Activated CD4-positive, alpha-beta T cell treated with anti-CD3 and anti-CD28 coated beads, Interleukin-2, Interleukin-4, amounts not matched to agents 100 ng/mL and 50 ng/mL, durations not matched to agents 16 hours and 8 hours (primary cell): Measurements from ENCODE around the gene KNG1.

Experiments used
- DNase-seq: peaks from one replicate; pipeline ENCODE4 v3.0.0-alpha.2; 2020; ENCODE audit warnings: low spot score

KNG1 gene

DNA sequence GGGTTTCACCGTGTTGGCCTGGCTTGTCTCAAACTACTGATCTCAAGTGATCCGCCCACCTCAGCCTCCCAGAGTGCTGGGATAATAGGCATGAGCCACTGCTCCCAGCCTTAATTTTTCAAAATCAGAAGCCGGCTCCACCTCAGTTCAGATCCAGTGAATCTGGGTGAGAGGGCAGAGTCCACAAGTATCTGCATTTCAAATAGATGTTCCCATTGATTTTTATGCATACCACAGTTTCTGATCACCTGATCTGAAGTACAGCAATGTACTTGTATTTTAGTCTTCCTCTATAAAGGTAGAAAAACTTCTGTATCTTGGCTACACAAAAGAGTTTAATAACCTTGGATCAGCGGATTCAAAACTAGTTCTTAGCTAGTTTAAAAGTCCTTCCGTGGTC, 62.0 kb downstream of the KNG1 start:
- no peak for DNase-seq

DNA sequence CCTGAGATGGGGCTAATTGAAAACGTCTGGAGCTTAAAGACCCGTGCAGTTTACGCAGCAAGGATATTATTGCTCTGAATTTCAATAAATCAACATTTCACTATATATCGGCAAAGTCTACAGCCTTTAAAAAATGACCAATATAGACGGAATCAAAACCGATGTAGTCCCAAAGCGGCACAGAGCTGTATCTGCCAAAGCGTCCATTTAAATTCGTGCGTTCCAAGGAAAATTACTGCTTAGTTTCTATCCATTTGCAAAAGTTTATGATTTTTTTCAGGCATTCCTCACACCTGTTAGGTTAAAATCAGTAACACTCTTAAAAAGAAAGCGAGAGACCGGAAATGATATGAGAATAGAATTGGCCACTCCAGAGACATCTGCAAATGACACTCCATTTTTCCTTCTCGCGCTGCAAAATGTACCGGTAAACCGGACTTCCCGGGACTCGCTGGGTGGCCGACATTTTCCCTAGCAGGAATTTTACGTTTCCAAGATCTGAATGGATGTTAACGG, 65.4 kb downstream of the KNG1 start:
- peak; percentile 43 for DNase-seq

DNA sequence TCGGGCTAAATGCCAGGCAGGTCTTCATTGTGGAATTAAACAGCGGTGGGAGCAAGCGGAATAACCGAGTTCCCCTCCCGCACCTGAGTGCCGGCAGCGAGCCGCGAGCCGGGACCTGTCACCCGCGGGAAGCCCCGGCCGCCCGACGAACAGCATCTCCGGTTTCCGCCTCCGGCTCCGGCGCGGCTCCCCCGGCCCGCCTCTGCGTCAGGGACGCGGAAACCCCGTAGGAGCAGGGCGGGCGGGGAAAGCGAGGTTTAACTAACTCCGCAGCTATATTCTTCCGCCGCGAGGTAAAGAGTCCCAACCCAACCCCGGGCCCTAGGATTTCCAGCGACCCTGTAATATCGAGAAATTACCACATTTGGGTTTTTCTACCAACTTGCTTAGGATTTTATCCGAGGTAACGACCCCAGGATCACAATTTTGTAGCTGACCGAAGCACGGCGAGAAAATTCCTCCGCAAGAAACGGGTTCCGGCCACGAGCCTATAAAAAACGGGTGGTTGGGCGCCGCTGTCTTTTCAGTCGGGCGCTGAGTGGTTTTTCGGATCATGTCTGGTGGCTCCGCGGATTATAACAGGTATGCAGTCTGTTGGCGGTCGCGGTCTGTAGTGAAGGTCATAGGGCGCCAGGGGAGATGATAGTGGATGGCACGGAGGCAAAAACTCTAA, 66.0 kb downstream of the KNG1 start, which contains the start of gene EIF4A2:
Gene EIF4A2 (plus strand): TSS at position 520 of the 673 bp plus-strand sequence. CDS start 34 bp downstream, at position 554.
- DNase-seq: peak; percentile 90

DNA sequence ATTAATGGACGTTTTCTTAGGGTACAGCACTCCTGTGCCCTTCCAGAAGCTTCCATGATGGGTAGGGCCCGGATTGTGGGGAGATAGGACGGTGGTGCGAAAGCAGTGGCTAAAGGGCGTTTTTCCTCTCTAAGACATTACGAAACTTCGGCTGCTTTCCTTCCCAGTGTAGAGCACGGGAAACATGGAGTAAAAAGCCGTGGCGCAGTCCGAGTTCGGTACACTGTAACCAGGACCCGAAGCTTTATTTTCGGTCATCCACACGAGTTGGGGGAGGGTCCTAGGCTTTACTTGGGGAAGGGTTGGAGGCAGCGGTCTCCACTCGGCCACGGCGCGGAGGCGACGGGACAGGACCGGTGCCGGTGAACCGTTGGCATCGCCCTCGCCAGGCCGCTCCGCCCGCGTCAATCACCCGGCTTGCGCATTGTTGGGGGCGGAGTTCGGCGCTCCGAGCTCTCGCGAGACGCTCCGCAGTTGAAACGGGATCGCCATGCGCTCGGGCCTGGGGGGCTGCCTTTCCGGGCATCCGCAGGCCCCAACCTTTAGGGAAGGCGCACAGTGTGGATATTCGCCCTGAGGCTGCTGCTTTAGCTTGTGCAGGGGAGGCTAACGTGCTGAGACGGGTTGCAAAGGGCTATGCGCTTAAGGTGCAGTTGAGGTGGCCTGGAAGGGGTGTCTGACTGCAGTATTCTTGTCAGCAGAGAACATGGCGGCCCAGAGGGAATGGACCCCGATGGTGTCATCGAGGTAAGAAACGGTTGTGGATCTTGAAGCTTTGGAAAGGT, 66.8 kb downstream of the KNG1 start:
- DNase-seq: peak; percentile 79

DNA sequence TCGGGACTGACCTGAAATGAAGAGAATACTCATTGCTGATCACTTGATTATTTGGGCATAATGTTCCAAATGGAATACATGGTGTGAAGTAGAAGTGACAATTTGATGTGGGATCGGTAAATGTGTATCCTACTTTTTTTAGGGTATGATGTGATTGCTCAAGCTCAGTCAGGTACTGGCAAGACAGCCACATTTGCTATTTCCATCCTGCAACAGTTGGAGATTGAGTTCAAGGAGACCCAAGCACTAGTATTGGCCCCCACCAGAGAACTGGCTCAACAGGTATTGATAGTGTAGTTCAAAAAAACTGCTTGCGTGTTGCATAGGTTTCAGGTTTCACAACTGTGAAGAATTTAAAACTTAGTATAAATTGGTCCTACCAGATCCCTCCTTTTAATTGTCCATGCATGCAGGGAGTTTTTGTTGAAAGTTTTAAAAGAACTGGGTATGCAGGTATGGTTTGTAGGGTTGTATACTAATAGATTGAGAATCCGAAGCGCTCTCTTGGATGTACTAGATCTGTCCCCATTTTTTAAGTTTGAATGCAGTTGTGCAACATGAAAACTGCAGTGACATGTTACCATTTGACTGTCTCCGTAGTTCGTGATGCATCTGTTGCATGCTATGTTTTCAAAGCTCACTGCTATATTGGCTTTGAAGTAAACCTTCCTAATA, 67.8 kb downstream of the KNG1 start:
- peak; percentile 33 for DNase-seq

DNA sequence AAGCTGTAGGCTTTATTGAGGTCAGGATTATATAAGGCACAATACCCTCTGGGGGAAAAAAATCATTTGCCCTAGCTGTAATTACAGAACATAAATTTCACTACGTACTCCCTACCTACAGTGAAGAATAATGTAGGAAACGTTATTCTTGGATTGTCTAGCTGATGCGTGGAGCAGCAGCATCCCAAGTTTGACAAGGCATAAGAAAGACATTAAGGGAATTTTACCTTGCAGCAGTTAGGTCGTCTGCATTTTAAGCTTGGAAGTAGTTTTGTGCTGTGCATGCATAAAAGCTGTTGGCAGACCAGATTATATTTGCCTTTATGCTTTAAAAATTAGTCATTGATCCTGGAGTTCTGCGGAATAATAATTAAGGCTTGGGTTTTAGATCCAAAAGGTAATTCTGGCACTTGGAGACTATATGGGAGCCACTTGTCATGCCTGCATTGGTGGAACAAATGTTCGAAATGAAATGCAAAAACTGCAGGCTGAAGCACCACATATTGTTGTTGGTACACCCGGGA, 68.4 kb downstream of the KNG1 start:
- peak; percentile 22 for DNase-seq

DNA sequence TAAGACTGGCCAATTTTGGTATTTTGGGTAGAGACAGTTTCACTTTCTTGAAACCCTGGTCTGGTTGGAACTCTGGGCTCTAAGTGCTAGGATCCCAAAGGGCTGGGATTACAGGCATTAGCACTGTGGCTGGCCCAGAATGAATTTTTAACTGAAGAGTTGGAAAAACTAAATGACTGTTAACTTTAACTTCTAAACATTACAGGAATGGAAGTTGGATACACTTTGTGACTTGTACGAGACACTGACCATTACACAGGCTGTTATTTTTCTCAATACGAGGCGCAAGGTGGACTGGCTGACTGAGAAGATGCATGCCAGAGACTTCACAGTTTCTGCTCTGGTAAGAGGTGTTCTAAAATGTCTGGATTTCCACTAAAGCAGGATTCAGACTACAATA, 69.8 kb downstream of the KNG1 start:
- DNase-seq: peak; percentile 17

DNA sequence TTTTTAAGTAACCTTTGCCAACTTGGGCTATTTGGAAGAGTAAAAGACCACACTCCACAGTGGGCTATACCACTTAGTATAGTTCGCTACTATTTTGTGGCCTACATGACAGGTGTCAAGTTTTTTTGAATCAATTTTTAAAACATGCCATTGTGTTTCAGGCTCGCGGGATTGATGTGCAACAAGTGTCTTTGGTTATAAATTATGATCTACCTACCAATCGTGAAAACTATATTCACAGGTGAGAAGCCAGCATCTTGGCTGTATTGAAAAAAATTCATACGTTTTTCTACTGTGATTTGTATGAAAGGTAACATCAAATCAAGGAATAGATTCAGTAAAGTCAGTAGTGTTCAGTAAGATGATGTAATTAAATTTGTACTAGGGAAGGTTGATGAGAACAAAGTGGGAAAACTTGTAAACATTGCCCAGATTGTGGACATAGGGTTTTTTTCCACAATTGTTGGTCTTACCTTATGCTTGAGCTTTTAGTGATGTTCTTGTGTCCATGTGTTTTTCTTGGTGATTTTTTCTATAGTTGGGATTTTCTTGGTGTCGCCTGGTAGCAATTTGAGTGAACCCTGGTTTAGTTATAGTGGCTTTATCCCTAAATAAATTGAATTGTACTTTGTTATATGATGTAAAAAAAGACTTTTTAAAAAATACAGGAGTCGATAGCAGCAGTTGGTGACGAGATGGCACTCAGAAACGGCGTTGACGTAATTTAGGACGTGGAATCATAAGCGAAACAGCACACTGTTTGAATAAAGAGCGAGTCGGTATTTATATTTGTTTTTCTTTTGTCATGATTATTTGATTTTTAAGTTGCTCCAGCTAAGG, 70.7 kb downstream of the KNG1 start:
- no peak for DNase-seq

DNA sequence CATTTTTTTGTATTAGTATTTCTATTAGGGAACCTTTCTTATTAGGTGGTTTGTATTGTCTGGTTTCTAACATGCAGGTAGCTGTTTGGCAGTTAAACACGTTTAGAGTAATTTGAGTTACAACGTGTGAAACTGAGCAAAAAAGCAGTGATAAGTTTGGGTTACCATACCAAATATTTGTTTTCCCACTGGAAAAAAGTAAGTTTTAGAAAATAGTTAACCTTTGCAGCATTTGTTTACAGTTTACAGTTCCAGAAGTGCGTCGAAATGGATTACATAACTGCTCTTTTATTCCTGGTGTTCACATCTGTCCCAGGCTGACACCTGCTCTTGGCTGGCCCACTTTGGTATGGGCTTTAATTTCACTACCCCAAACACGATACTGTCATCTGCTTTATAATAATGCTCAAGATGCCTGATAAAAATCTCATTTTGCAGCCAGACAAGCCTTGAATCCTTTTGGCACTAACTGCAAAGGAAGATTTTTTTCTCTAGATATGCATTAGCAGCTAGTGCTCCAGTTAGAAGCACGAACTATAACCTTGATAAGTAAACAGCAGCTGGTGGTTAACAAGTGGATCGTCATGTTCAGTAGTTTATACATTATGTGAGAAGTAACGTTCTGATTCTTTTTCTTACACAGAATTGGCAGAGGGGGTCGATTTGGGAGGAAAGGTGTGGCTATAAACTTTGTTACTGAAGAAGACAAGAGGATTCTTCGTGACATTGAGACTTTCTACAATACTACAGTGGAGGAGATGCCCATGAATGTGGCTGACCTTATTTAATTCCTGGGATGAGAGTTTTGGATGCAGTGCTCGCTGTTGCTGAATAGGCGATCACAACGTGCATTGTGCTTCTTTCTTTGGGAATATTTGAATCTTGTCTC, 71.6 kb downstream of the KNG1 start:
- DNase-seq: peak; percentile 19

DNA sequence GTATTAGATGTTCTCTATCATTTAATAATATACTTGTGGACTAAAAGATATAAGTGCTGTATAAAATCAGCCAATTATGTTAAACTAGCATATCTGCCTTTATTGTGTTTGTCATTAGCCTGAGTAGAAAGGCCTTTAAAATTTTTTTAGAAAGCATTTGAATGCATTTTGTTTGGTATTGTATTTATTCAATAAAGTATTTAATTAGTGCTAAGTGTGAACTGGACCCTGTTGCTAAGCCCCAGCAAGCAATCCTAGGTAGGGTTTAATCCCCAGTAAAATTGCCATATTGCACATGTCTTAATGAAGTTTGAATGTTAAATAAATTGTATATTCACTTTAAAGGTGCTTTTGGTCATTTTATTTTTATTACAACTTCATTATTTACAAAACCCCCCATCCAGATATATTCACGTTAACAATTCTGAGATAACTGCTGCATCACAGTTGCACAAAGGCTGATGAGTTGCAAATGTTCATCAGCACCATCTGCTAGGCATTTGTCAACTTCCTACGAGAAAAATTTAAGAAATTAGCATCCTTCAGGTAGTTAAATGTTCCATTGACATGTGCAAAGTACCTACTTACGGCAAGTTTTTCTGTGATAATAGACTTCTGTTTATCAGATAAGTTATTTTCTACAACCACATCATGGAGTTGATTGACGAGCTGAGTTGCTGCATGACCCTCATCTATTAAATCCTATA, 72.5 kb downstream of the KNG1 start:
- peak; percentile 44 for DNase-seq

DNA sequence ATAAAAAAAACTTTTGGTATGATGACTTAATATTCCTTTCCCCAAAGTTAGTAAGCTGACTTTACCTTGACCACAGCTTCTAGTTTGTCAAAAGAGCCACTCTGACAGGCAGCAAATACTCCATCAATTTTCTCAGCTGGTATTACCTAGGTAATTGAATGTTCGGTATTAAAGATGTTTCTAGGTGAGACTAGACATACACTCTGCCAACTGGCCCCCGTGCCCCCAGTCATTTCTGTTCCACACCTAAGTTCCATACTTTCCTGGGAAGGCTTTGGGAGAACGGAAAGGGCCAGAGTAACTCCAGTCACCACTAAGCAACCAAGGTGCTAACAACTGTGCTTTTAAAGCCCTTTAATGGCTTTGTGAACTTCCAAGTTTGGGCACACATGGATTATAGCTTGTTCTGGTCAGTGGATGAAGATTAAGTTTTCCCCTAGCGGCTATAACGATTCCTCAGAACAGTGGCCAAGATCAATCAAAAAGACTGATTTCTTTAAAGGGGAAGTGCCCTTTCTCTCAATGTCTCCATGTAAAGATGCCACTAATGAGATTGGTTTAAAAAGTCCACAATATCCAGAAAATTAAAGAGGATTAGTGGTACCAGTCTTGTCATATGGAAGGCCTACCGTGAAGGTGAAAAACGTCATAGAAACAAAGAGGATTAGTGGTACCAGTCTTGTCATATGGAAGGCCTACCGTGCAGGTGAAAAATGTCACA, 73.3 kb downstream of the KNG1 start:
- DNase-seq: peak; percentile 53
